HG03025 (cell line): ENCODE measurements around the gene DGCR6L.
"Not testable (repeated sequence)": the region's sequence is repeated elsewhere in the genome, so short reads cannot be mapped to it uniquely, and the experiment has no call there.

Source experiments
- ATAC-seq: cut with Tn5 transposase; IDR thresholded peaks from one replicate; pipeline ENCODE4 v1.9.1; 2021; ENCODE audit warnings: mild to moderate bottlenecking, moderate library complexity; ENCODE audit not compliant: unreplicated experiment, low FRiP score

Gene DGCR6L

DNA sequence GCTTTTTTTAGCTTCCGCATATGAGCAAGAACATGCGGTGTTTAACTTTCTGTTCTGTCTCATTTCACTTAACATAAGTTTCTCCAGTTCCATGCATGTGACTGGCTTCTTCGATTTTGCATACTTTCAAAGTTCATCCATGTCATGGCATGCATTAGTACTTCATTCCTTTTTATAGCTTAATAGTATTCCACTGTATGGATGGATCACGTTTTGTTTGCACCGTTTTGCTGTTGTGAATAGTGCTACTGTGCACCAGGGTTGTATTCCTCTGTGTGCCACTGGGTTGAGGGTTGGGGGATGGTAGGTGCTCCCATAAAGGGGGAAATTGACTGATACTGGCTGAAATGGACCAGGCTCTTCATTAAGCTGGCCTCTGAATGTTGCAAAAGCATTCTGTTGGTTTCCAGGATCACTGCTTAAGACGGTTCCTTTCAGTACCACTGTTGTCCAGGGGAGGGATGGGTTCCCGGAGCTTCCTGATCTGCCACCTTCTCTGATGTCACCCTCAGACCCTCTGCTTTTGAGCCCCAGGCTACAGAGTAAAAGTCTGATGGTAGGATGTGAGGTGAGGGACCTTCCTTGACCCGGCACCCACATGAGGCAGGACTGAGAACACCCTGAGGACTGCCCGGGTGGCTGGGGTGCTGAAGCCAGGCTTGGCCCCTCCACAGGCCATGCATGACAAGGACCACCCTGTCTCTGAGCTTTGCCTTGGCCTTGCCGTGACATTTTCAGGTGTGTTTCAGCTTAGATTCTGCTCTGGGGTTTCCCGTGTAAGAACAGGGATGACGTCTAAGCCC lies 24.4 kb downstream of the DGCR6L start:
- no peak for ATAC-seq

DNA sequence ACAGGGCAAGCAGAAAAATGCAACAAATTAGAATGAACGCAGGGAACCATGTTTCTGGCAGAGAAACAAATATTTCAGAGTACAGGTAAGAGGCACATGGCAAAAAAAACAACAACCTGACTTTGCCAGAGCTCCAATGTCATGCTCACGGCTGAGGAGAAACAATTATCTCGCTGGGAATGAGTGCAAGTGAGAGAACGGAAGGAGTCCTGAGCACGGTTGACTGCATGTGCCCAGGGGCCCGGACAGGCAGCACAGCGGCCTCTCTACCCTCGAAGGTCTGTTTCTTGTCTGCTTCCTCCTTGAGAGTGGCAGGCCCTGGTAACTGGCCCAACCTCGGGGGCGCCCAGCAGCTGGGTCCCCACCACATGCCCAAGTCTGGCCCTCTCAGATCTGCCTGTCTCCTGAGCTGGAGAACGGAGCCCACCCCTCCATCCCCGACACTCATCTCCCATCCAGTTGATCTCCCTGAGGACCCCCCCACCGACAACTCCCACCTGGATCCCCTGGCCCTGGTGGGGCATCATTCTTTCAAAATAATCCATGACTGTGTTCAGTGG lies 27.1 kb downstream of the DGCR6L start:
- no peak for ATAC-seq

DNA sequence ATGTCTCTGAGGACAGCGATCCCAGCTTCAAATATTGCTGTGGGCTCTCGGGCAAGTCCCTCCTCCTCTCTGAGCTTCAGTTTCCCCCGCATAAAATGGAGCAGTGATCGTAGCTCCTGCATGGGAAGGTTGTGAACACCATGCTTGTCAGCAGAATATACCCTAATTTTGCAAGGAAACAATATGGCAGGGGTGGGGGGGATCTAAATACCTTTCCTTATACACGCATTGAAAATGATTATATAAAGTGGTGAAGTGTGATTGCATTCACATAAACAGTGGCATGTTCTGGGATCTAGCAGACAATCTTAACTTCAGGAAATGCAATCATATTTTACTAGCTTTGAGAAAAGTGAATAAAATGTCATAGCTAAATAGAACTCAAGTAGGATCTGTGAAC lies 27.8 kb downstream of the DGCR6L start:
- no peak for ATAC-seq

DNA sequence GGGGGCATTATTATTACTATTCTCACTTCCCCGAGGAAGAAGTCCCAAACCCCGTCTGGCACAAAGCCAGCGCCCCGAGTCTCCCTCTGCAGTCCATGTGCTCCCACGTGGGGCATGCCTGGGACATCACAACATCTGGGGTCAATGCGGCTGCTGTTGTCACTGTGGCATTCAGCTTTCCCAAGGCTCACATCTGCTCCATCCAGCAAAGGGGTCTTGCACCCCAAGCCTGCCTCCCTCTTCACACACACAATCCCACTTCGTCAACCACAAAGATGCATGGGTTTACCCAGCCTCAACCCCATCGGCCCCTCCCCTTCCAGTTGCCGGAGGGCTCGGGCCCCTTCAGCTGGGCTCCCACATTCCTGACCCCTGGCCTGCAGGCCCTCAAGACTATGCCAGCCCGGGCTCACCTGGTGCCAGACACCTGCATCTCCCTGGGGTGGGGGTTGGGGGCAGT lies 28.2 kb downstream of the DGCR6L start:
- no peak for ATAC-seq

DNA sequence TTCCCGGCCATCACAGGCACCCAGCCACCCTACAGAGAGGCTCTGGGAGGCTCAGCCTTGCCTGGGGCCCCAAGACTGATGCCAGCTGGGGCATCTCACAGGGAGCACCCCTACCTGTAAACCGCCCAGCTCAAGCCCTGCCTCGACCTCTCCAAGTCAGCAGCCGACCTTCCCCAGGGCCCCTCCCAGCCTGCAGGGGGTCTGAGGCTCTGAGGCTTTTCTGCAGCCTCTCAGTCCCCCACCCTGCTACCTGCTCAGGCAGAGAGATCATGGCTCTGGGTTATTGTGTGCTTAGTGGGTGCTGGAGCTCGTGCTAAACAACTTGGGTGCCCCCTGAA lies 28.6 kb downstream of the DGCR6L start:
- ATAC-seq, result no peak

DNA sequence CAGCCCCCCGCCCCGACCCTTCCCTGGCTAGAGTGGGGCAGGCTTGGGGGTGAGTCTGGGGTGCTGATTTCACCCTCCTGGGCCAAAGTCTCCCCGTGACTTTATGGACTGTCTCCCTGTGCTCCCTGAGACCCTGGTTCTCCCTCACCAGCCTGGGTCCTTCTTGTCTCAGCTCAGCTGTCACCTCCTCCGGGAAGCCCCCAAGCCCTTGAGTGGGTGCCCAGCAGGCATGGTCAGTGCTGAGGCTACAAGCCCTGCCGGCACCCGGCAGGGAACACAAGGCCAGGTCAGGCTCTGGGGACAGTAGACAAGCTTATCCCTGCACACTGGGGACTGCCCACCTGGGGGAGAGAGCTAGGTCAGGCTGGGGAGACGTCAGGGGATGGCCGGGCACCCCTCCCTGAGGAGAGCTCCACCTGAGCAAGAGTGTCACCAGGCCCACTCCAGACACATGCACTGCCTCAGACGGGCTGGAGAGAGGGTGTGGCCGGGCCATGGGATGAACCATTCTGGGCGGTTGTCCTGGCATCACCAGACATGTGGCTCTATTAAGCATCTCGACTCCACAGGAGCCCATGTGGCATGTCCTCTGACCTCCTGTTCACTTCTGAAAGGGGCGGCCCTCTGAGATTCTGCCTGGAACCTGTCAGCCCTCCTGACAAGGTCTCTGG lies 29.1 kb downstream of the DGCR6L start:
- ATAC-seq, result no peak

DNA sequence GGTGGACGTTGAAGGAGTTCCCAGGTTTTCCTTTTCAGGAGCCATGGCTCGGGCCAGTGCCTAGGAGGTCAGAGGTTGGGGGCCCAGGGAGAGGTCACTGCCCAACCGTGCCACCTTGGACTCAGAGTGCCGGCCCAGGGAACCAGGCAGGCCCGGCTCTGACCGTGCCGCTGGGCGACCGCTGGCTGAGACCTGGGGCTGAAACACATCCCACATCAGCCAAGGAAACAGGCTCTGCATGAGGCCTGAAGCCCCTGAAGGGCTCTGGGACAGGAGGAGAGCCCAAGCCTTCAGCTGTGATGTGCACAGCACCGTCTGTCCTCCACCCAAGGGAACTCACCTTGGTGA lies 29.8 kb downstream of the DGCR6L start:
- no peak for ATAC-seq

DNA sequence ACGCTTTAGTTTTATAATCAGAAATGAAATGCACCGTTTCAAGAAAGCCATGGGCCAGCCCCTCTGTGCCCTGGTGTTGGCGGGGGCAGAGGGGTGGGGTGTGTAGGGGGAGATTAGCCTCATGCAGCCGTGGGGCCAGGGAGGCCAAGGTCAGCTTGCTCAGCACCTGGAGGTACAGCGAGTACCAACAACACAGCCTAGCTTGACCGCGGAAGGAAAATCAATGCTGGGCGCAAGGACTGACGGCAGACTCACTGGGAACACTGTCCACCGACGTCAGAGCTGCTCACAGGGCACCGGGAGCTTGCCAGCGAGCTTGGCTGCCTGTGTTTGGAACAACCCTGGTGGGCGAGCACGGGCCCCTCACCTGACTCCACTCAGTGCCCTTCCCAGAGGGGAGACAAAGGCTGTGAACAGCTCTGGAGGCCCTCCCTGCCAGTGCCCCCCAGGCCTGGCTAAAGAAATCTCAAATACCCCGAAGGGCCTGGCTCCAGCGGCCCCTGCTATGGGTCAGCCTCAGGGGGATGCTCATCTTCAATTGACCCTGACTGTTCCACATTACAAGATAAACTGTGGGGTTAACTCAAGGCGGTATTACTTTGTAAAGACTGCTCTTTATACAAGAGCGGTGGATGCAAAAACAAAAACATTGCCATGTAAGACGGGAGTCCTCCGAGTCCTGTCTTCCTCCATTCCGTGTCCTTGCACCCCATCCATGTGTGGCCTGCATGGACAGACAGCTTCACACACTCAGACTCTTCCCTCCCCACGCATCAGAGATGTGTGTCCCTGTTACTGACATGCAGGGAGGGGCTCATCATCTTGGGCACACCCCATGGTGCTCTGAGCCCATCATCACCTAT lies 30.4 kb downstream of the DGCR6L start:
- not testable (repeated sequence) for ATAC-seq

DNA sequence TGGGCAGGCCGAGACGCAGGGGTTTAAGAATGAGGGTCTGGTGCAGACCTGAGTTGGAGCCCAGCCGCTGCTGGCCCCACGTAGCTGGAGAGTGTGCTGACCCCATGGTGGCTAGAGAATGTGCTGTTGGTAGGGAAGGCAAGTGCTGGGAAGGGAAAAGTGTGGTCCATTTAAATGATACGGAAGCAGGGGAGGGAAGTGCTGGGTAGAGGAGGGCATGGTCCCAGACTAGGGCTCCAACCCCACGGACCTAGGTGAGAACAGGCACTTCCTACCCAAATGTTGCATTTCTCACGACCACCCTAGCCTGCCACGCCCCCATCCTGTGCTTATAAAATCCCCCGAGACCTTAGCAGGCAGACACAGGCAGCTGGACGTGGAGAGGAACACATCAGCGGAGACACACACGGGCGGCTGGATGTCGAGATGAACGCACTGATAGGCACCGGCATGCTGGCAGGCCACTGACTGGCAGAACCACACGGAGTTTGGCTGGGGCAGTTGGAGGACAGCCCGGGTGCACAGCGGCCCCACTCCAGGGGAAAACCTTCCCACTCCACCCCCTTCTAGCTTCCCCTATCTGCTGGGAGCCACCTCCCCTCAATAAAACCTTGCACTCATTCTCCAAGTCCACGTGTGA lies 33.0 kb downstream of the DGCR6L start:
- not testable (repeated sequence) for ATAC-seq

DNA sequence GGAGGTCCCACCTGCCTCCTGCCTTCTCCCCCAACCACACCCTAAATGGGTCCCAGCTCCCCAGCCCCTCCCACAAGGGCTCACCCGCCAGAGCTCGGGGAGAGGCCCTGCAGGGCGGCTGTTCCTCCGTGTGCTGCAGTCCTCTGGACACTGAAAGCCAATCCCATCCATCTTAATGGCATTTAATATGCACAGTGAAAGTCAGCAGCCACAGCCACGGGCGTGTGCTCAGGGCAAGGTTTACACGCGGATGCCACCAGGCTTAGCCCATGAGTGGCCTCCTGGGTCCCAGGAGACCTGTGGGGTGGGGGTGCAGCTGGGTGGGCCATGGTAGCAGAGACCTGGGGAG lies 33.6 kb downstream of the DGCR6L start:
- ATAC-seq, result not testable (repeated sequence)

DNA sequence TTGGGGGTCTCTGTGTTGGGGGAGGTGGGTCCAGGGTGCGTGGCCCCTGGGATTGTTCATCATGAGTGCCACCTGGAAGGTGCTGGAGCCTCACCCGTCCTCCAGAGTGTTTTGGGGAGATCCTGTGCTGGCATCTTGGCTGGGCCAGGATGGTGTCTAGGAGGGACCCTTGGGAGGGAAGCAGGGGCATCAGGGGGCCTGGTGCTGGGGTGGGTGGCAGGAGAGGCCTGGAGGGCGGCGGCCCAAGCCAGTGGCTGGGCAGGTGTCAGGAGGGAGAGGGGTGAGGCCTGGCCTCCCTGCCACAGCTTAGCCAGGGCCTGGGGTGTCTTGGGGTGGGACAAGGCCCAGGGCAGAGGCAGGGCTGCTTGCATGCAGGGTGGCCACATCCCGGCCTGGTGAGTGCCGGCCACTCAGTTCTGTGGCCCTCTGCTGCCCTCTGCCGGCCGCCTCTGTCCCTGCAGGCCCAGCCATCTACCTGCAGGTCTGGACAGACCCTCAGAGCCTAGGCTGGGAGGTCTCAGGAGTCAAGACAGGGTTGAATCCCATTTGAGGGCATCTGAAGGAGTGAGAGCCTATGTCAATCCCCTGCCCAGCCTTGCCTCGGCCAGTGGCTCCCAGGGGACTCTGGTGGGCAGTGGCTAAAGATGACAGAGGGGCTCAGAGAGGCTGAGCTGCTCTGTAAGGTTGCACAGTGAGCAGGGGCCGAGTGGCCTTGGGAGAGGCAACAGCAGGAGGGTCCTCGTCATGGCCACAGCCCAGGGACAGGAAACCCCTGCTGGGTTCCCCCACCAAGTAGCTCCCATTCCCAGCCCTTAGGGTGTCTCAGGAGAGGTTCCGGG lies 34.2 kb downstream of the DGCR6L start:
- not testable (repeated sequence) for ATAC-seq

DNA sequence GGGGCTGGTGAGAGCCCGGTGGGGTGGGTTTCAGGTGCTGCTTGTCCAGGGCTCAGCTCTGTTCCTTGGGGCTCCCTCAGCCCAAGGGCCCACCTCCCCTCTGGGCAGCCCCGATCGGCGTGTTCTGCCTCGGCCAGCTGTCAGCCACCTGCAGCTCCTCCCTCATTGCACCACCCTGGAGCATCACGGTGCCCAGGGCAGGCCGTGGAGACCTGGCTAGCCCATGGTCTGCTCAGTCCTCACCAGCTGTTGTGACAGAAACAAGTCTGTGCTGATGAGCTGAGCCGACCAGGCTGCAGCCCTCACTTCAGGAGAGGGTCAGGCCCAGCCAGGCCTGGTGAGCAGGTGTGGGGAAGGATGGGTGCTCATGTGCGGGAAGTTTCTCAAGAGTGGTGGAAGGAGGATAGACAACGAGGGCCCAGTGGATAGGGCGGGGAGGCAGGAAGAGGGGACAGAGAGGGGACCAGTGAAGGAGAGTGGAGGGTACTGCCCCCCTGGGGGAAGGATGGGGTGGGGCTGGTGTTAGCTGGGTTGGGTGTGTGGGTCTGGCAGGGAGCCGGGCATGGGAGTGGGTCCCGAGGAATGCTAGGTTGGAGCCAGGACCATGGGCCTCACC lies 35.3 kb downstream of the DGCR6L start:
- ATAC-seq, result no peak

DNA sequence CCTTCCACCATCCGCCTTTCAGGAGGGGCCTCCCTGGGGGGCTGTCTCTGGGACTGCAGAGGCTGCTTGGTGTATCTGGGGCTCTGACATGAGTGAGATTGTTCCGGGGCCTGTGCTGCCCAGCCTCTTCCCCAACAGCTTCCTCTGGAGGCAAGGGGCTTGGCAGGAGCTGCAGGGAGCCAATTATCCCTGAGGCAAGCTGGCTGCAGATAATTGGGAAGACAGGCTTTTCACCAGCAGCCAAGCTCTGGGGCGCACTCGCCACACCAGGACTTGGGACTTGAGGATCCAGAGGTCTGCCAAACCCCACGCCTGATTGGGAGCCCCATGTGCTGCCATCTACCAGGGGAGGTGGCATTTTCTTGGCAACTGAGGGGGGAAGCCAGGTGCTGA lies 36.2 kb downstream of the DGCR6L start:
- ATAC-seq, result no peak

DNA sequence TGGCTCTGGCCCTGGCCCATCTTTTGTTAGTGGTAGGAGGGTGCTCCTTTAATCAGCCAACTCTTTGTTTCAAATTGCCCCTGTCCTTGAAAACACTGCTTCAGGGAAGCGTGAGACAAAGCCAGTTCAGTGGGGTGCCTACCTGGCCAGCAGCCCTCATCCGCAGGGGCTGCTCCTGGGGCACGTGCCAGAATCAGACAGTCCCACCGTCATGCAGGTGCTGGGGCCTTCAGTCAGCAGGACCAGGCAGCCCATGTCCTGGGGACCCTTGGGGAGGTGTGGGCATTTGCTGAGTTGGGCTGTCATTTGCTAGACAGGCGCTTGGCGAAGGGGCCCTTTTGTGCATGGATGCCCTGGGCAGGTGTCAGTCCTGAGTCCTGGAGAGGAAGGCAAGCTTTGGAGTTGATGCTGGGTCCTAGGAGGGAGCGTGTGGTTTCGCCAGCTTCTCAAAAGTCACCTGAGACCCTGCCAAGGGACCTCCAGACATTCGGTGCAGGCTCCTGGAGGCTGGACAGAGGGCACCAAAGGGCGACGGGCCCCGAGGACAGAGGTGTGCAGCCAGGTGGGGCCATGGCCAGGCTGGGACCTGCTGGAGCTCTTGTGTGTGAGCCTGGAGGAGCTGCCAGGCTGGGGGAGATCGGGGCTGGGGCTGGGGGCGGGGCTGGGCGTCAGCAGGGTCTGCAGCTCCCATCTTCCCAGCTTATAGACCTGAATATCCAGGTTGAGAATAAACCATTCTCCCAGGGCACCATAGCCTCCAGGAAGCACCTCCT lies 36.8 kb downstream of the DGCR6L start:
- no peak for ATAC-seq

DNA sequence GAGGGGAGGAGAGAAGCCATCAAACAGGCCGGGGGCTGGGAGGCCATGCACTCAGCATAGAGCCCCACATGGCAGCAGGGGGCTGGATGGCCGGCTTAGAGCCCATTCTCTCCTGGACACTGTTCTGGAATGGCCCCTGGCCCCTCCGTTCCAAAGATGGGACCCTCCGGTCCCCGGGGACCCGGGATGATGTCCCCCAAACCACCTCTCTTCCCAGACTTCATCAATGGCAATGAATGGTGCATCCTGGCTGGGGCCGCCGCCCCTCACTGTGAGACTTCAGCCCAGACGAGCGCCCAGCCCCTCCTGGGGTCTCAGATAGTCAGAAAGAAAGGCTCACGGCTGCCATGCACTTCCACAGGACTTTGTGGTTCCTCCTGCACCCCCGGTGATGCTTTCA lies 38.0 kb downstream of the DGCR6L start:
- ATAC-seq, result no peak

DNA sequence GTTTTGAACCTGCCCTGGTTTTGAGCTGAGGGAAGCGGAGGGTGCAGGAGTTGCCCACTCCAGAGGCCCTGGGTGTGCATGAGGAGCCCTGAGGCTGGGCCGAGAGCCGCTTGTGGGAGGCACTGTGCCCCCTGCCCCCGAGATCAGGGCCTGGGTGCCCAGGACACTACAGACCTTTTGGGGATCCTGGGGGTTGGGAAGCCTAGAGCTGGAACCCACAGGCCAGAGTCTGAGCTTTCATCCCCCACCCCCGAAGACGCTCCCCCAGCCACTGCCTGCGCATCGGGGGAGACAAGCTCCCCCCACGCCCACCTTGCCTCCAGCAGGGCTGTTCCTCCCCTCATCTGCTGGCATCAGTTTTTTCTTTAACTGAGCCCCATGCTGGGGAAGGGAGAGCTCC lies 38.4 kb downstream of the DGCR6L start:
- not testable (repeated sequence) for ATAC-seq

DNA sequence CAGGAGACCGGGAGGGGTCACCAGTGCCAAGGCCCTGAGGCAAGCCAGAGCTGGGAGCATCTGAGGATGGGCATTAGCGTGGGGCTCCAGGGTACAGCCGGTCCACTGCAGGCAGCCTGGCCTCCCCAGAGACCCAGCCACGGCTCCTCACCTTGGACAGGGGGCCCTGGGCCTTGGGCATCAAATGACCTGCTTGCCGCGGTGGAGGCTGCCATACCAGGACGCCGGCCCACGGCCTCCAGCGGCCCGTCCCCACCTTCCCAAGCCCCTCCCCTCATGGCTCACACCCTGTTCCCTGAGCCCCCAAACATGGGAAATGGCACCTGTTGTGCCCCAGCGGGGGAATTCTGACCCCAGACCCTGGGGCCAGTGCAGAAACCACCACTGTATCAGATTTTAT lies 39.0 kb downstream of the DGCR6L start:
- ATAC-seq, result no peak

DNA sequence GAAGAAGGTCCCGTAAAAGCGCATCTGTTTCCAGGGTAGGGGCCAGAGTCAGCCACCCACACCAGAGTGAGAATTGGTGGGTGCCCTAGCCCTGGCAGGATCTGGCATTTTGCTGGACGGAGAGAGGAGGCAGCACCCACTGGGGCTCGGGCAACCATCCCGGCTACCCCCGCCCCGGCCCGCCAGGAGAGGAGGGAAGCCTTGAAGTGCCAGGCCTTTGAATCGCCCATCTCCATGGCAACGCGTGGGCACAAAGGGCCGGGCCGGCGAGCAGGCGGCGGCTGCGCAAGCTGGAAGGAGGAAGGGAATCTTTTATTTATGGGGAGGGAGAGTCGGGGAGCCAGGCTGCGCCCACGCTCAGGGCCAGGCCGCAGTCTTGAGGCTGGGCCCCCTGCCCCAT lies 39.7 kb downstream of the DGCR6L start:
- not testable (repeated sequence) for ATAC-seq
